ENCODE measurements around the gene FUZ.

Gene FUZ

GRCh38 chr19:49850221-49850486, 37.1 kb upstream of the FUZ start:
- TF ChIP-seq, protein P1, sequence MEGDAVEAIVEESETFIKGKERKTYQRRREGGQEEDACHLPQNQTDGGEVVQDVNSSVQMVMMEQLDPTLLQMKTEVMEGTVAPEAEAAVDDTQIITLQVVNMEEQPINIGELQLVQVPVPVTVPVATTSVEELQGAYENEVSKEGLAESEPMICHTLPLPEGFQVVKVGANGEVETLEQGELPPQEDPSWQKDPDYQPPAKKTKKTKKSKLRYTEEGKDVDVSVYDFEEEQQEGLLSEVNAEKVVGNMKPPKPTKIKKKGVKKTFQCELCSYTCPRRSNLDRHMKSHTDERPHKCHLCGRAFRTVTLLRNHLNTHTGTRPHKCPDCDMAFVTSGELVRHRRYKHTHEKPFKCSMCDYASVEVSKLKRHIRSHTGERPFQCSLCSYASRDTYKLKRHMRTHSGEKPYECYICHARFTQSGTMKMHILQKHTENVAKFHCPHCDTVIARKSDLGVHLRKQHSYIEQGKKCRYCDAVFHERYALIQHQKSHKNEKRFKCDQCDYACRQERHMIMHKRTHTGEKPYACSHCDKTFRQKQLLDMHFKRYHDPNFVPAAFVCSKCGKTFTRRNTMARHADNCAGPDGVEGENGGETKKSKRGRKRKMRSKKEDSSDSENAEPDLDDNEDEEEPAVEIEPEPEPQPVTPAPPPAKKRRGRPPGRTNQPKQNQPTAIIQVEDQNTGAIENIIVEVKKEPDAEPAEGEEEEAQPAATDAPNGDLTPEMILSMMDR (IDR thresholded peaks at IDR 0.05; ENCODE audit: insufficient read depth, missing control alignments): no peak
- DNase-seq (ENCODE audit: insufficient read length, low spot score) (no peak), FAIRE-seq (no peak)

- FAIRE-seq (no peak), DNase-seq (ENCODE audit: insufficient read length, low spot score) (no peak)
- TF ChIP-seq, protein P1 (IDR thresholded peaks at IDR 0.05; ENCODE audit: insufficient read depth, missing control alignments): no peak
Observed at GRCh38 chr19:49849433-49850220, 36.5 kb upstream of the FUZ start.

GRCh38 chr19:49848938-49849337, 35.8 kb upstream of the FUZ start:
- TF ChIP-seq, protein P1 (IDR thresholded peaks at IDR 0.05; ENCODE audit: insufficient read depth, missing control alignments): no peak
- FAIRE-seq: no peak
- no peak for DNase-seq (ENCODE audit: insufficient read length, low spot score)

GRCh38 chr19:49847731-49848696, 34.9 kb upstream of the FUZ start:
- FAIRE-seq (no peak), DNase-seq (ENCODE audit: insufficient read length, low spot score) (no peak)
- TF ChIP-seq, protein P1 (IDR thresholded peaks at IDR 0.05; ENCODE audit: insufficient read depth, missing control alignments): no peak

DNA sequence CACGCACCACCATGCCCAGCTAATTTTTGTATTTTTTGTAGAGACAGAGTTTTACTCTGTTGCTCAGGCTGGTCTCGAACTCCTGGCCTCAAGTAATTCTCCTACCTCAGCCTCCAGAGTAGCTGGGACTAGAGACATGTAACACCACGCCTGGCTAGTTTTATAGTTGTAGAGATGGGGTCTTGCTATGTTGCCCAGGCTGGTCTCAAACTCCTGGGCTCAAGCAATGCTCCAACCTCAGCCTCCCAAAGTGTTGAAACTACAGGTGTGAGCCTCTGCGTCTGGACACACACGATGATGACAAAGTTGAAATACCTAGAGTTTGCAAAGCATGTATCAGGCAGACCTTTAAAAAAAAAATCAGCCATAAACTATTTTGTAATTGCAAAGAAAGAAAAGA, 33.3 kb upstream of the FUZ start:
- no peak for FAIRE-seq
- no peak for DNase-seq (ENCODE audit: insufficient read length, low spot score)
- TF ChIP-seq, protein P1 (IDR thresholded peaks at IDR 0.05; ENCODE audit: insufficient read depth, missing control alignments): no peak

- TF ChIP-seq, protein P1 (IDR thresholded peaks at IDR 0.05; ENCODE audit: insufficient read depth, missing control alignments): no peak
- DNase-seq (ENCODE audit: insufficient read length, low spot score): no peak
- FAIRE-seq: no peak
Observed at GRCh38 chr19:49845414-49845813, 32.3 kb upstream of the FUZ start.

All from D721Med (cell line).